ENCODE measurements around the gene FZD1.
"Not testable (repeated sequence)": the region's sequence is repeated elsewhere in the genome, so short reads cannot be mapped to it uniquely, and the experiment has no call there.

FZD1 gene

DNA sequence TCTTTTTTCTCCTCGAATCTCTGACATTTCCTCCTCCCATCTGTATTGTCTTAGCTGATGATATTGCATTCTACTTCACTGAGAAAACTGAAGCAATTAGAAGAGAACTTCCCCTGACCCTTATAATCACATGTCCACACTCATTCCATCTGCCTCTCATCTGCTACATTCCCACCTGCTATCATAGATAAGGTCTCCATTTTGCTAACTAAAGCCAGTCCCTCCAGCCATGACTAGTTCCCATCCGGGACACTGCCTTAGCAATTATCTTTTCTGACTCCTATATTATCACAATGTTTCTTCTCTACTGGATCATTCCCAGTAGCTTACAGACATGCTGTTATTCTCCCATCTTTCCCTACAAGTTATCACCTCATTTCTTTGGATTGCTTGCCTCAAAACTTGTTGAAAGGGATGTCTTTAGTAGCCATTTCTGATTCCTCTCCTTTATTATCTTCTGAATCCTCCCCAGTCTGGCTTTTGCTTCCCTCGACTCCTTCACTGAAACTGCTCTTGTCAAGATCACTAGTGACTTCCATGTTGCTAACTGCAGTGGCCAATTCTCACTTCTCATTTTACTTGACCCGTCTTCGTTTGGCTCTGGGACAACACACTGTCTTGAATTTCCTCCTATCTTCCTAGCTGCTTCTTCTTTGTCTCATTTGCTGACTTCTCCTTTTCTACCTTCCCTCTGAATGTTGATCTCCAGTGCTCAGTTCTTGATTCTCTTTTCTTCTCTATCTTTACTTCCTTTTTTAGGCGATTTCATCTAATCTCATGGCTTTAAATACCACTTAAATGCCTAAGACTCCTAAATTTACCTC, 35.9 kb downstream of the FZD1 start:
- DNase-seq = peak; percentile 45

GRCh38 chr7:91302794-91303193, 38.6 kb downstream of the FZD1 start:
- no peak for DNase-seq

DNA sequence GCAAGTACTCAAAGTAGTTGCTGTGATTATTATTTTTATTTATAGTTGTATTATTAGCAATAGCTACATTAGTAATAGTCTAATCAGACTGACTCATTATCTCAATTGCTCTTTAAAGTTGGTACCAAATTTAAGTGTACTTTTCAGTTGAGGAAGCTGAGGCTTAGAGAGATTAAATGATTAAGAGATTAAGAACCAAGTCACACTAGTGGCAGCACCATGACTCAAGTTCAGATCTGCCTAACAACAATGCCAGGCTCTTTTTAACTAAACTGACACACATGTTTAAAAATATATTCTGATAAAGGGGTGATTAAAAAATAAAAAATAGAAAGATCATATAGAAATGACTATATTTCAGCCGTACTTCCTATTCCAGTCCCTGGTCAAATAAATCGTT, 42.0 kb downstream of the FZD1 start:
- DNase-seq = no peak

- no peak for DNase-seq
These were observed 43.2 kb downstream of the FZD1 start for GRCh38 chr7:91307467-91307866.

GRCh38 chr7:91308191-91308590, 44.0 kb downstream of the FZD1 start:
- not testable (repeated sequence) for DNase-seq

GRCh38 chr7:91310830-91311460, 46.7 kb downstream of the FZD1 start:
- DNase-seq = no peak

DNA sequence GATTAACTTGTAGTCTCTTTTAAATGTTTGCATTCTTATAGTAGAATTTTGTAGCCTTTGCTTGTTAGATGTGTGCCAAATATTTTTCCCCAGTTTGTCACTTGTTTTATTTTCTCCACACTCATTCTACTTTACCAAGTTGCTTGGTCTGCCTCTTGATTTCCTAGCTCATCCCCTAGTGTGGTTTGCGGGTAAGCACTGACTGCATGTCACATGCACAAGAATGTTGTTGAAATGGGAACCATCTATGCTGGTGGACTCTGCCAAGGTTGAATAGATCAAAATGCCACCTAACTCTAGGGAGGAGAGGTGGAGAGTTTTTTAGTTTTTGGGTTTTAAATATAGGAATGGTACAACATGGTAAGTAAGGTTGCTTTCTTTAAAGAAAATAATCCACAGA, 47.6 kb downstream of the FZD1 start:
- DNase-seq = no peak

DNA sequence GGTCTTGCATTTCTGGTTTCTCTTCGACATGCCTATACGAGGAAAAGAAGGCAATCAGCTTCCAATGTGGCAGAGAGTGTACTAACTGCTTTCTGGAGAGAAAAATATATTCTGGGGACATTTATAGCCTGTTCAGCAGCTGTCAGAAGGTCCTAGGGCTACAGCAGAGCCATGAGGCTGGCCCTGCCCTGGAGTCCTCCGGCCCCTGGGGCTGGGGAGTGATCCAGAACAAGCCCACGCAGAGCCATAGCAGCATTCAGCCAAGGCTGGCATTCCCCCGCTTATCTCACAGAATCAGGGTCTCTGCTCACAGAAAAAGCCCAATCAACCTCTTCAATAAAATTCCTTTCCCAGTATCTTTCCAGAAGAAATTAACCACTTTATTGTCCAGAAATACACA, 48.9 kb downstream of the FZD1 start:
- no peak for DNase-seq

DNA sequence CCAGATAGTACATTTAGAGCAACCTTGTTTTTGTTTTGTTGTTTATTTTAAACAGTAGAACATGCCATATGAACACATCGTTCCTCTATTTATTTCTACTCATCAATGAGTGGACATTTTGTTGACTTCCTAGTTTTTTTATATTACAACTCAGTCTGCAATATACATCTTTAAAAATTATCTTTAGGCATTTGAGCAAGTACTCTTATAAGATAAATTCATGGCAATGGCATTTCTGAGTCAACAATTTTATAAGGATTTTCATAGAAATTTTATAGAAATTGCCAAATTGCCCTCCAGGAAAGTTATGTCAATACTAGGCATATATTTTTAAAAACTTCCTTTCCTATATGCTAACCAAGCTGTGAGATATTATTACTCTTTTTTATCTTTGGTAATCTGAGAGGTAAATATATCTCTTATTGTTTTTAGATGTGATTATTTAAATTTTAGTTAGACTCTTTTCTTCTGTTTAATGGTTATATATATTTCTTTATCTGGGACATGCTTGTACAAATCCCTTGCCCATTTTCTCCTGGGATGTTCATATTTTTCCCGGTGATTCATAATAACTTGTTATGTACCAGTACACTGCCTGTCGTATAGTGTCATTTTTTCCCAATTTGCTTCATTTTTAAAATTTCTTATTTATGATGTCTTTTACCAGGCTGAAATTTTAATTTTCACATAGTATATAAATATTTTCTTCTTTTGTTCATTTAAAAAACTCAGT, 50.5 kb downstream of the FZD1 start:
- DNase-seq = no peak

- DNase-seq = no peak
These were observed 52.2 kb downstream of the FZD1 start for GRCh38 chr7:91316426-91316825.

DNA sequence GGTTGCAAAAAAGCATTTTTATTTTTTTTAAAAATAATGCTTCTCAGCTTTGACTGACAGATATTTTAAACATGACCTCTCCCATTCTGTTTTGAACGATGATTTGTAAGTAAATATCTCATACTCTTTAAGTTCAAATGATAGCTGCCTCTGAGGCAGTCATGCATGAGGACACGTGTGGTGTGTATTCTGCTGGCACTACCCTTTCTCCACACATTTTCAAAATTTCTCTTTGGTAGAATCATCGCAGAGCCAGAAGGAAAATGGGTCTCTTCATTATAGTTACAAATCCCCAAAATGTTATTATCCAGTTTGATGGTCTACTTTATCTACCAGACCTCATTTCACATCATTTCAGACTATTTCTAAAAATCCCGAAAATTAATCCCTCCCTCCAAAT, 55.1 kb downstream of the FZD1 start:
- no peak for DNase-seq

DNA sequence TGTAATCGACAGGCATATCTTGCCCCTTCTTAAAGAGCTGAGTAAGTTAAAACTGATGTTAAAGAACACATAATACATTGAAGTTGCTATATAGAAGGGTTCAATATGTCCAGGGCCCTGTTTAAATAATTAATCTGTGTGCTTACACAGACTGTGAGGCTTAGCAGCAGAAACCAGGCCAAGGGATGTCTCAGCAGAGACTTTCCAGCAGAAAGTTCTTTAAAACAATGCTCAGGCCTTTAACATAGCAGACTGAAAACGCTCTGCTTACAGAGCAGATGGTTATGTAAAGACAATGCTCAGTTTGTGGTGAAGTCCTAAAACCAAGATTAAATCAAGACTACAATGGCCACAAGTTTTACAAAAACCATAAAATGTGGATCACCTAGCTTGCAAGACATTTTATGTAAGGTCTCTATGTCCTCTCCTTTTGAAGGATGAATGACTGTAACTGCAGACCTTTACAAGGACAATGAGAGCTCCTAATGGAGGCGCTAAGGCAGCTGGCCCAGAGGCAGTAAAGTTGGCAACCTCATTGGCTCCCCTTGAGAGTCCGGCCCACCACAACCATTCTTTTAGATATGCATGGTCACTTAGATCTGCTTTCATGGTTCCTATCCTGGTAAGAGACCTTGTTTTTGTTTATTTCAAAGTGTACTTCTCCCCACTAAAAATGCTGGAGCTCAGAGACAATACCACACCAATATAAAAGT, 56.3 kb downstream of the FZD1 start:
- DNase-seq = no peak

Data from RPMI8226 (cell line).